HepG2 (cell line): ENCODE data around the gene CHST3.

ENCODE experiments used
- GTF3A ChIP-seq: sonication (generic); formaldehyde crosslinking; conservative IDR thresholded peaks from 2 replicates; pipeline ENCODE4 v1.4.0; 2020; ENCODE audit warnings: mild to moderate bottlenecking, missing genetic modification reagents
- MYNN ChIP-seq: sonication (generic); formaldehyde crosslinking; IDR thresholded peaks from 2 replicates; pipeline ENCODE4 v1.4.0; 2020; ENCODE audit warnings: mild to moderate bottlenecking, low read depth, missing genetic modification reagents
- NFE2L2 ChIP-seq: fragments of 150-350 bp; IDR thresholded peaks from 2 replicates; pipeline ENCODE4 v1.6.1; 2014; ENCODE audit warnings: low read length

- TF ChIP-seq NFE2L2 (no peak), MYNN (CRISPR knock-in tag) (no peak), GTF3A (CRISPR knock-in tag) (no peak)
Measured at GRCh38 chr10:71978476-71978875, 14.3 kb downstream of the CHST3 start.
